Chondrocyte (in vitro differentiated cells): ENCODE data around the gene B4GAT1. TPM values are rescaled to one million over a fixed set of nuclear protein-coding genes. Genes with fewer than 3 reads are reported as not detected.
A peak's percentile ranks its signal among the peaks of the same experiment; 100 is the strongest.

ENCODE experiments used
- DNase-seq: peaks from one replicate; pipeline ENCODE4 v3.0.0; 2021; ENCODE audit warnings: mixed read lengths, low spot score
- H3K27ac Mint-ChIP-seq: one replicate; pipeline ENCODE4 v1.8.0; 2021; ENCODE audit warnings: mild to moderate bottlenecking, moderate library complexity, mixed read lengths; ENCODE audit not compliant: unreplicated experiment
- H3K27me3 Mint-ChIP-seq: 2 replicates; pipeline ENCODE4 v1.8.0; 2021; ENCODE audit warnings: low read depth, mixed read lengths
- H3K36me3 Mint-ChIP-seq: 2 replicates; pipeline ENCODE4 v1.8.0; 2021; ENCODE audit warnings: low read depth, mixed read lengths
- H3K4me1 Mint-ChIP-seq: 2 replicates; pipeline ENCODE4 v1.8.0; 2021; ENCODE audit warnings: low read depth, mild to moderate bottlenecking, mixed read lengths
- H3K4me3 Mint-ChIP-seq: one replicate; pipeline ENCODE4 v1.8.0; 2021; ENCODE audit warnings: mild to moderate bottlenecking, moderate library complexity, mixed read lengths; ENCODE audit not compliant: unreplicated experiment
- H3K9me3 Mint-ChIP-seq: 2 replicates; pipeline ENCODE4 v1.8.0; 2021; ENCODE audit warnings: low read depth, mixed read lengths
- CTCF ChIP-seq: fragments of 200-600 bp; sonication (generic); IDR thresholded peaks from 2 replicates; pipeline ENCODE4 v1.5.0; 2021; ENCODE audit warnings: antibody characterized with exemption, mild to moderate bottlenecking, moderate library complexity
- total RNA-seq: library from RNA; stranded (reverse); gene quantifications from 3 replicates; pipeline ENCODE4 v1.2.1, GENCODE V29; 2021

Gene B4GAT1
- total RNA-seq, 1 donor from 2014 or later, result 18.2 TPM

GRCh38 chr11:66365711-66366619 is 18.5 kb upstream of the B4GAT1 start:
- no peaks in the 10 kb centered on the region for H3K9me3 Mint-ChIP-seq
- peaks cover 4% of the 10 kb centered on the region for H3K36me3 Mint-ChIP-seq
- H3K27ac Mint-ChIP-seq, result no peak overlapping the region

GRCh38 chr11:66365166-66365565 is 17.7 kb upstream of the B4GAT1 start:
- H3K36me3 Mint-ChIP-seq, result peaks cover 4% of the 10 kb centered on the region
- H3K27me3 Mint-ChIP-seq, result no peaks in the 10 kb centered on the region
- no peak for TF ChIP-seq CTCF
- no peak overlapping the region for H3K4me3 Mint-ChIP-seq
- no peak overlapping the region for H3K27ac Mint-ChIP-seq
- DNase-seq, result peak; percentile 57
- H3K4me1 Mint-ChIP-seq, result peaks cover 7% of the 10 kb centered on the region
- no peaks in the 10 kb centered on the region for H3K9me3 Mint-ChIP-seq

More at GRCh38 chr11:66365711-66366619, 18.5 kb upstream of the B4GAT1 start:
- Mint-ChIP-seq H3K27me3 (no peaks in the 10 kb centered on the region), H3K4me1 (peaks cover 15% of the 10 kb centered on the region), H3K4me3 (no peak overlapping the region)
- peak; percentile 67 for DNase-seq
- no peak for TF ChIP-seq CTCF

- Mint-ChIP-seq H3K4me3 (no peak overlapping the region), H3K27me3 (no peaks in the 10 kb centered on the region), H3K27ac (no peak overlapping the region), H3K36me3 (peaks cover 4% of the 10 kb centered on the region), H3K4me1 (no peaks in the 10 kb centered on the region), H3K9me3 (no peaks in the 10 kb centered on the region)
- peak; percentile 90 for DNase-seq
- peak; percentile 79 for TF ChIP-seq CTCF
Observed at GRCh38 chr11:66363805-66364535, 16.5 kb upstream of the B4GAT1 start.

- Mint-ChIP-seq H3K27ac (no peak overlapping the region), H3K27me3 (no peaks in the 10 kb centered on the region), H3K4me3 (no peak overlapping the region), H3K9me3 (no peaks in the 10 kb centered on the region), H3K36me3 (peaks cover 4% of the 10 kb centered on the region), H3K4me1 (no peaks in the 10 kb centered on the region)
- TF ChIP-seq CTCF, result no peak
- DNase-seq, result no peak
Observed at GRCh38 chr11:66363187-66363601, 15.8 kb upstream of the B4GAT1 start.

- no peaks in the 10 kb centered on the region for H3K9me3 Mint-ChIP-seq
- H3K4me1 Mint-ChIP-seq, result no peaks in the 10 kb centered on the region
- DNase-seq, result no peak
- H3K36me3 Mint-ChIP-seq, result peaks cover 2% of the 10 kb centered on the region
- no peak overlapping the region for H3K4me3 Mint-ChIP-seq
- H3K27me3 Mint-ChIP-seq, result no peaks in the 10 kb centered on the region
- no peak overlapping the region for H3K27ac Mint-ChIP-seq
- TF ChIP-seq CTCF, result no peak
Observed at GRCh38 chr11:66362481-66363147, 15.2 kb upstream of the B4GAT1 start.
